ENCODE data around the gene RAD51AP2.
A peak's percentile ranks its signal among the peaks of the same experiment; 100 is the strongest.
"Not testable (repeated sequence)": the region's sequence is repeated elsewhere in the genome, so short reads cannot be mapped to it uniquely, and the experiment has no call there.

Gene RAD51AP2

GRCh38 chr2:17538022-17538843, 20.0 kb upstream of the RAD51AP2 start:
- no peak for DNase-seq (ENCODE audit: low read depth)

DNA sequence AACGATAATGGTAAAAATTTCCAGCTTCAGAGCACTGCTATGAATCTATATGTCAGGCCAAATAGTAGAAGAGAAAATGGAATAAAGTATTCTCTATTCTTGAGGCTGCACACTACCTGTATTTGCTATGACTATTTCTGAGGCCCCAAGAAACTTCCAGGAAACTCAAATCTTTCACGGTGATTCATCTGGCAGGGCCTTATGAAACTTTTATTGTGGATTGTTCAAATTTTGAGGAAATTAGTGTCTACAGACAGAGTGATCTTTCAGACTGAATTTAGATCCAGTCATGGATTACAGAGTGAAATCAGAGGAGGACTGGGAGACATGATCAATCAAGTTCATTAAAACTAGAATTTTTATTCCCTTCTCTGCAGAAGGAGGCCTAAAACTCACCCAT, 18.2 kb upstream of the RAD51AP2 start:
- no peak for DNase-seq (ENCODE audit: low read depth)

GRCh38 chr2:17533546-17533945, 15.3 kb upstream of the RAD51AP2 start:
- no peak for DNase-seq (ENCODE audit: low read depth)

GRCh38 chr2:17529771-17530170, 11.5 kb upstream of the RAD51AP2 start:
- no peak for DNase-seq (ENCODE audit: low read depth)

DNA sequence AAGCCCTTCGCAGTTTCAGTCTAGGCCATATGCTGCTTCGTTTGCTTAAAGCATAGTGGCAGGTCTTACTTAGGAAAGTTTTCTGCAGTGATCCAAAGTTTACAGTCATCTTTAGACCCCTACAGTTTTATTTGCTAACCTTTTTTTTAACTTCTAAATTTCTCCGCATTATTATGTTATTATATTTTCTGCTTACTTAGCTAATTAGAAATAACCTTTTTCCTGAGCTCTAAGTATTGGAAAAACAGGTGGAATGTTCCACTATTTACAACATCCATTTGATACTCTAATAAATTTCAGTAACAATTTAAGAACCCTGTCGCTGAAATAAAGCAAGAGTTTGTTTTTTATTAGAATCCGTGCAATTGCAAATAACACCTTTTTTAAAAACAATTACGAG, 4.1 kb upstream of the RAD51AP2 start:
- no peak for DNase-seq (ENCODE audit: low read depth)

- no peak for DNase-seq (ENCODE audit: low read depth)
Measured at GRCh38 chr2:17521621-17522020, 3.4 kb upstream of the RAD51AP2 start.

- DNase-seq (ENCODE audit: low read depth): no peak
Measured at GRCh38 chr2:17520761-17521160, 2.5 kb upstream of the RAD51AP2 start.

GRCh38 chr2:17519486-17519885, 1.2 kb upstream of the RAD51AP2 start:
- DNase-seq (ENCODE audit: low read depth): no peak

DNA sequence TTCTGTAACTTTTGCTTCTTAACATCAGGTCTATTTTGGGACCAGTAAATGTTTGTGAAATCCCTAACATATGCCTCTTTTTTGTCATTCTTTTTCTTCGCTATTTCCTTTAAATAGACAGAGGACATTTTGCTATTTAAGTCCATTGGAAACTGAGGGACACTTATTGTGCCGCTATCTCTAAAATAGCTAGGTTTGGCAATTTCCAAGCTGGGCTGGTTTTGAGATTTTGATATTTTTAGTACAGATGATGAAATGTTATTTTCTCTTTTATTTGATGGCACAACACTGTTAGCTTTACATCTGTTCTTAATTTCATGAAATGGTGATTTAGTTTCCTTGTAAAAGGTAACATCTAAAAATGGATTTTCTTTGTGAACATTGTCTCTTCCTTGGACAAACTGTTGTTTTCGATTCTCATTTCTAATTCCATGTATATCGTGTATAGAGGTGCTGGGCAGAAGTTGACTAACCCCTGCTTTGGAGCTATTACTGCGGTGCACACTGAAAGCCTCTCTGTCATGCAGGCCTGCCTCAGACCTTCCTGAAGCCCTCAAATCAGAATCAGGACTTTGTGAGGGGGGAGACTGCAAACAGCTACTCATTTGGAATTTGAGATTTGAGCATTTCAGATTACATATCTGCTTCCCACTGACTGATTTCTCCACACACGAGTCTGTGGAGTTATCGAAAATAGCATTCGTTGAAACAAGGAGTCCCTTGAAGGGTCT, 594 bp downstream of the RAD51AP2 start:
- DNase-seq (ENCODE audit: low read depth): no peak

DNA sequence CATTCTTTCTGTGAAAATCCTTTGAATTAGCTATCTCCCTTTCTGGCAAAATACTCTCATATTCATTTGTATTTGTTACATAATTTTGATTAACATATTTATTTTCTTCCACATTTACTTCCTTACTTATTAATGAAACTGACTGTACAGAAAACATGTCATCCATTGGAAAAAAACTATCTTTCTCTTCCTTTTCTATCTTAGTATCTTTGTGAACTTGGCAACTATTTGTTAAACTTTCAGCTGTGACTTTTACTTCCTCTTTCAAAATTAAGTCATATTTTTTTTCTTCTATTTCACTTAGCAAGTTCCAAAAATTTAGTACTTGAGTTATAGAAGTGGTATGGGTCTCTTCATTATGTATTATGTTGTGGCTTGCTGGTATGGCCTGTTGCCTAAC, 2.6 kb downstream of the RAD51AP2 start:
- DNase-seq (ENCODE audit: low read depth): no peak

DNA sequence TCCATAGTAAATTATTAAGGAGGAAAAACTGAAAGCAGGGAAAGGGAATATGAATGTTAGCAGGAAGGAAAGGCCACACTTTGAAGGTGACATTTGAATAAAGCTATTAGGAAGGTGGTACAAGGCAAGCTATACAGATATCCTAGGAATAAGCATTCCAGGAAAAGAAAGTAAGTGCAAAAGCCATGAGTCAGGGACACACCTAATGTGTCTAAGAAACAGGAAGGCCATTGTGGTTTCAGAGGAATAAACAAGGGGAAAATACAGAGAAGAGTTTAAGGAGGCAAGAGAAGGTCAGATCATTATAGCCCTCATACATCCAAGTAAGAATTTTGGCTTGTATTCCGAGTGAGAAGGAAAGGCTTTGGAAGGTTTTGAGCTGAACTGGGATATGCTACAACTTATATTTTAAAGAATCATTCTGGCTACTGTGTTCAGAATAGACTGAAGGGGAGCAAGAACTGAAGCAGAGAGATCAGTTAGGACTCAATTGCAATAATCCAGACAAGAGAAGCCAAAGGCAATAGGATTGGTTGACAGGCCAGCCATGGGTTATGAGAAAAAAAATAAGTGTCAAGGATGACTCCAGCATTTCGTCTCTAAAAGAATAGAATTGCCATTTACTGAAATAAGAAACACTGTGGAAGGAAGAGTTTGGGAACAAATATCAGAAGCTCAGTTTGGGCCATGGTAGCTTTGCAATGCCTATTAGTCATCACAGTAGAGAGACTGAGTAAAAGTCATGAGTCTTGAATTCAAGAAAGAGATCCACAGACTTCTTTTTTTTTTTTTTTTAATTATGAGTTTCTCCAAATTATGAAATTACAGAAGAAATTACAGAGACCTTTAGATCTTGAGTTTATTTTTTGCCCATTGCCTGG, 11.3 kb downstream of the RAD51AP2 start:
- DNase-seq (ENCODE audit: low read depth): no peak

DNA sequence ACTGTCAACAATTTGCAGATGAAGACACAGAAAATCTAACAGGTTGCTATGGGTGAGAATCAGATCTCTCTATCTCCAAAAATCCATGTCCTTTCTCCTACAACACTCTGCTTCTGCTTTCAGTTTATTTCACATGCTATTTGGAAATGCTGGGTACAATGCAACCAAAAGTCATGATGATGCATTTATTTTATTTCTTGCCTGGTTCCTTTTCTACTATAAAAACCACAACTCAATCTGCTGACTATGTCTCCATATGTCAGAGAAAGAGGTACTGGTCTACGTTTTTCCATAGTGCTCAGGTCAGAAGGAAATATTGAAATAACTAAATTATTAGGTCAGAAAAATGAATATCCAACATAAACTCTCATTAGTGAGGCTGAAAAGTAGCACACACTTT, 20.5 kb downstream of the RAD51AP2 start:
- DNase-seq (ENCODE audit: low read depth): no peak

GRCh38 chr2:17495590-17495989, 22.6 kb downstream of the RAD51AP2 start:
- DNase-seq (ENCODE audit: low read depth): no peak

- DNase-seq (ENCODE audit: low read depth): not testable (repeated sequence)
Measured at GRCh38 chr2:17490165-17490564, 28.1 kb downstream of the RAD51AP2 start.

- not testable (repeated sequence) for DNase-seq (ENCODE audit: low read depth)
Measured at GRCh38 chr2:17488610-17489009, 29.6 kb downstream of the RAD51AP2 start.

DNA sequence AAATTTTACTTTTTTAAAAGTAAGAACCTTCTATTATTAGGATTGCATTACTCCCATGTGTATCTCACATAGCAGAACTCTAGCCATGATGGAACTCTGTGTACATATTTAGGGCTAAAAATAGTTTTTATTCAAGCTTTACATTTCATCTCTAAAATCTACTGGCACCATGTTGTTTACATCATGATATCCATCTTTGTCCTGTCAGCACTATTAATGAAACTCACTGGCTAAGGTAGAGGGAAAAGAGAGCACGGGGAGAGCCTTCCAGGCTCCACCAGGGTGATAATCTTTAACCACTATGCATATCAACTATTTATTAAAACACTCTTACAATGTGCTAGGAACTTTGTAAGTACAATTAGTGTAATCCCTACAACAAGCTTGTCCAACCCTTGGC, 34.7 kb downstream of the RAD51AP2 start:
- DNase-seq (ENCODE audit: low read depth): no peak

DNA sequence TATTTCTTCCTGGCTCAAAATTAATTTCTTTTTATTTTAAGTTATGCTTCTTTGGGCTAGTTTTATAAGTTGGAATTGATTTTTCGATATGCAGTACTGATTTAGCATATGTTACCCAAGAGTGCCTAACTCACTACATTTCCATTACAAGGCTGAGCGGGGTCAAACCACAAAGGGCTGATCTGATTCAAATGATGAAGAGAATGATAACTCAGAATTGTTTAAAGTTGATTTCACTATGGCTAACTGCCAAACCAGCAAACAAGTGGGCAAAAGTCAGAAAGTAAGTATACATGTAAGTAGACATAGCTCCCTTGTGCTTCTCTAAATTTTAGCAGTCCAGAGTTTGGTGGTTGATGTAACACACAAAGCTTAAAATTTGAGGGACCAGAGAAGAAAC, 35.6 kb downstream of the RAD51AP2 start:
- peak; percentile 50 for DNase-seq (ENCODE audit: low read depth)

DNA sequence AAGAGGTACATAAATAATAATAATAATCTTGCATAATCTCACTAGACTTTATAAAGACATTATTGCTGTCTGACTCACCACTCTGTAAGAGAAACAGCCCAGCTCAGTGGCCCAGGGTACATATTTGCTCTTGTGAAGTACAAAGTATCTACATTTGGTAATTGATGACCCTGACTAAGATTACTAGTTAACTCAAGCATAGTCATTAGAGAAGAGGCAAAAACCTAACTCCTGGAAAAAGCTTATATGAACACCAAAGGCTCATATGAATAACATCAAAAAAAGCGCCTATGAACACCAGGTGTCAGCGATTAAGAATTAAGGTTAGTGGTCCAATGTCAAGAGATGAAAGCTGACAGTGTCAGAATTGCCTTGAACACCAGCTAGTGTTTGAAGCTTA, 38.4 kb downstream of the RAD51AP2 start:
- DNase-seq (ENCODE audit: low read depth): peak; percentile 15

DNA sequence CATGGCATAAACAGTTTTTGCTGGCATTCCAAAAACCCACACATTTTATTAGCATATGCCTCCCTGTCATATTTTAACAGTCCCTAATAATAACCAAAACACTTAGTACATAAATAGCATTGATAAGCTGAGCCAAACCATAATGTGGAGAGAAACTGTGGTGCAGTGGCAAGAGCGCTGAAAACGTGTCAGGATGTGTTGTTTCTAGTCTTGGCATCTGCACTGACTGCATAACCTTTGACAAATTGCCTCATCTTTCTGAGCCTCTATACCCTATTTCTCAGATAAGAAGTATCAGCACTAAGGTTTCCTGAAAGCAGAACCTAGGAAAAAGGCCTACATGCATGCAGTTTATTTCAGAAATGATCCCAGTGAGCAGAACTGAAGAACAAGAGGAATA, 41.4 kb downstream of the RAD51AP2 start:
- DNase-seq (ENCODE audit: low read depth): no peak

DNA sequence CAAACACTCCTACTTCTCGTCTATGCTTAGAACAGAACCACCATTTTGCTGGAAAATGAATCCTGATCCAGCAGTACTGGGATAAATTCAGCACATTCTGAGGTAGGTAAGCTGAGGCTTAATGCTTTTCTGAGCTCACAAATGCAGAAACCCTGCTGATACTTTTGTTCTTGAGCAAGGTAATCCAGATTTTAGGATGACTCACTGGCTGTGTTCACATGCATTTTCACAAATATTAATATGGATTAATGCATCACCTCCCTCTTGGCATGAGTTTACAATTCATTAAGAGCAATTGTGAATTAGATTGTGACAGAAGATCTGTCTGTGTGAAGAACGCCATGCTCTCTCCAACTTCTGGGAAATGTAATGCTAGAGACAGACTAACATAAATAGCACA, 42.2 kb downstream of the RAD51AP2 start:
- DNase-seq (ENCODE audit: low read depth): no peak

DNA sequence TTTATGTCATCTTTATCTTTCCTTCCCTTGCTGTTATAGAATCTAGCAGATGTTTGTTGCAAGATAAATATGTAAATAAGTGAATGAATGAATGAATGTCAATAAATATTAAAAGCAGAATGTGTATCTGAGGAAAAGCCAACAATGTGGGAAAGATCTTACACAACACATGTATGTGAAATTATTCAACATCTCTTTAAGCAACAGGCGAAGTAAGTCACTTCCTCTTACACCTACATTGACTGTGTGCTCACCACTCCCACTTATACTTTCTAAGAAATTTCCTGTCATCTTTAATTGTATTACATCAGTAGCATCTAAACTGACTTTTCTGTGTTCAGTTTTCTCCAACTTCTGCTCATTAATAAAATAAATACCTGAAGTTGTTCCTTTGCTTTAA, 43.0 kb downstream of the RAD51AP2 start:
- no peak for DNase-seq (ENCODE audit: low read depth)

- no peak for DNase-seq (ENCODE audit: low read depth)
Measured at GRCh38 chr2:17471979-17472378, 46.3 kb downstream of the RAD51AP2 start.

Measured in HS-27A (cell line).